ENCODE results near the gene SYNGR3. TPM values are rescaled to one million over a fixed set of nuclear protein-coding genes. Genes with fewer than 3 reads are reported as not detected.
"Not testable (repeated sequence)": the region's sequence is repeated elsewhere in the genome, so short reads cannot be mapped to it uniquely, and the experiment has no call there.

SYNGR3 gene
- 71.3 TPM for total RNA-seq

- no peak for FAIRE-seq
- DNase-seq (ENCODE audit: low spot score in 2 of 2), result no peak
Observed at GRCh38 chr16:1989209-1990100, at the start of gene SYNGR3. SYNGR3 (plus strand) TSS chr16:1989970; CDS start chr16:1990103, 133 bp downstream.

- no peak for FAIRE-seq
- DNase-seq (ENCODE audit: low spot score in 2 of 2), result no peak
Observed at GRCh38 chr16:1940273-1941161, 49.3 kb upstream of the SYNGR3 start.

- FAIRE-seq (no peak), DNase-seq (ENCODE audit: low spot score in 2 of 2) (no peak)
Observed at GRCh38 chr16:1941162-1942046, 48.4 kb upstream of the SYNGR3 start.

GRCh38 chr16:1942047-1942809 is 47.5 kb upstream of the SYNGR3 start:
- DNase-seq (ENCODE audit: low spot score in 2 of 2) (no peak), FAIRE-seq (no peak)

- FAIRE-seq, result peak; percentile 8
- peak; percentile 99 to 100 for DNase-seq (ENCODE audit: low spot score in 2 of 2)
Observed at GRCh38 chr16:1942810-1943726, 46.7 kb upstream of the SYNGR3 start, which contains the start of gene MSRB1. MSRB1 (minus strand) TSS chr16:1943199; CDS start chr16:1943156, 43 bp downstream.

- no peak for DNase-seq (ENCODE audit: low spot score in 2 of 2)
- FAIRE-seq, result no peak
Observed at GRCh38 chr16:1944612-1945199, 45.1 kb upstream of the SYNGR3 start.

GRCh38 chr16:1945559-1946391 is 44.0 kb upstream of the SYNGR3 start:
- FAIRE-seq (no peak), DNase-seq (ENCODE audit: low spot score in 2 of 2) (no peak)

GRCh38 chr16:1946495-1947368 is 43.0 kb upstream of the SYNGR3 start:
- no peak for DNase-seq (ENCODE audit: low spot score in 2 of 2)
- FAIRE-seq, result no peak

- no peak for FAIRE-seq
Observed at GRCh38 chr16:1947369-1947670, 42.5 kb upstream of the SYNGR3 start.

GRCh38 chr16:1949507-1949906 is 40.3 kb upstream of the SYNGR3 start:
- DNase-seq (ENCODE audit: low spot score in 2 of 2) (no peak), FAIRE-seq (no peak)

More at GRCh38 chr16:1947369-1947670, 42.5 kb upstream of the SYNGR3 start:
- DNase-seq (ENCODE audit: low spot score in 2 of 2), result no peak

GRCh38 chr16:1950047-1950446 is 39.7 kb upstream of the SYNGR3 start:
- FAIRE-seq, result no peak

GRCh38 chr16:1950559-1950958 is 39.2 kb upstream of the SYNGR3 start:
- FAIRE-seq, result no peak
- no peak for DNase-seq (ENCODE audit: low spot score in 2 of 2)

More at GRCh38 chr16:1950047-1950446, 39.7 kb upstream of the SYNGR3 start:
- DNase-seq (ENCODE audit: low spot score in 2 of 2), result no peak

GRCh38 chr16:1953734-1954133 is 36.0 kb upstream of the SYNGR3 start:
- DNase-seq (ENCODE audit: low spot score in 2 of 2) (no peak), FAIRE-seq (no peak)

GRCh38 chr16:1957434-1958142 is 32.2 kb upstream of the SYNGR3 start:
- not testable (repeated sequence) for FAIRE-seq

GRCh38 chr16:1958143-1958491 is 31.7 kb upstream of the SYNGR3 start:
- not testable (repeated sequence) for DNase-seq (ENCODE audit: low spot score in 2 of 2); FAIRE-seq

More at GRCh38 chr16:1957434-1958142, 32.2 kb upstream of the SYNGR3 start:
- not testable (repeated sequence) for DNase-seq (ENCODE audit: low spot score in 2 of 2)
